Upper lobe of left lung (tissue), 6 donors: ENCODE measurements around the gene ANK3. TPM values are rescaled to one million over a fixed set of nuclear protein-coding genes. Genes with fewer than 3 reads are reported as not detected.

ENCODE experiments used
- ATAC-seq, 2 donors: fragments of 200-7000 bp; cut with Tn5 transposase; one replicate each; pipeline ENCODE4 v1.9.1; 2022; ENCODE audit warnings: mild to moderate bottlenecking in 2 of 2, moderate library complexity in 2 of 2; ENCODE audit not compliant: low FRiP score in 2 of 2
- DNase-seq, 2 donors: peaks; one replicate each; pipeline ENCODE4 v3.0.0-alpha.2; 2019 to 2020
- H3K27ac ChIP-seq, 4 donors: fragments of 200-600 bp; sonication (generic); one replicate each; pipeline ENCODE4 v1.5.1; 2016 to 2019
- H3K27me3 ChIP-seq, 4 donors: fragments of 200-600 bp; sonication (generic); one replicate each; pipeline ENCODE4 v1.5.1; 2017 to 2019
- H3K36me3 ChIP-seq, 4 donors: fragments of 200-600 bp; sonication (generic); one replicate each; pipeline ENCODE4 v1.5.1; 2016 to 2019
- H3K4me1 ChIP-seq, 4 donors: fragments of 200-600 bp; sonication (generic); one replicate each; pipeline ENCODE4 v1.5.1; 2018 to 2019
- H3K4me3 ChIP-seq, 4 donors: fragments of 200-600 bp; sonication (generic); one replicate each; pipeline ENCODE4 v1.5.1; 2017 to 2019; ENCODE audit warnings: mild to moderate bottlenecking in 2 of 4, moderate library complexity in 1 of 4
- H3K9me3 ChIP-seq, 4 donors: fragments of 200-600 bp; sonication (generic); one replicate each; pipeline ENCODE4 v1.5.1; 2018 to 2019
- EP300 ChIP-seq, 4 donors: sonication (generic); formaldehyde crosslinking; IDR thresholded peaks; one replicate each; pipeline ENCODE4 v1.5.1; 2017; ENCODE audit warnings: antibody characterized with exemption in 4 of 4, control low read depth in 2 of 4
- POLR2A ChIP-seq, 4 donors: fragments of 450-650 bp; IDR thresholded peaks; one replicate each; pipeline ENCODE4 v1.5.1; 2016 to 2017; ENCODE audit warnings: antibody characterized with exemption in 4 of 4, mild to moderate bottlenecking in 2 of 4
- POLR2AphosphoS5 ChIP-seq, 2 donors: sonication (generic); formaldehyde crosslinking; IDR thresholded peaks; one replicate each; pipeline ENCODE4 v1.5.1; 2017; ENCODE audit warnings: antibody characterized with exemption in 2 of 2
- WGBS, 2 donors: methylation state at CpG; one replicate each; pipeline ENCODE4 v1.1.5; 2017 to 2018; 5-methylcytosine and 5-hydroxymethylcytosine counted together
- total RNA-seq, 6 donors: library from RNA; depleted of rRNA in 4 of 6; stranded (reverse); fragments of >200 nt in 4 of 6; gene quantifications; one replicate each; pipeline versions ENCODE4 v1.1.0 to v1.2.1, GENCODE V29; 2016 to 2021
- TF ChIP-seq, protein P1 (sequence below), 6 experiments: fragments of 450-650 bp in 4 of 6; fragments of 200-600 bp in 2 of 6; sonication (generic) in 2 of 6; IDR thresholded peaks; one replicate each; pipeline ENCODE4 v1.5.1; 2016 to 2019; ENCODE audit warnings: antibody characterized with exemption in 6 of 6
- donor health status: DM: no; HTN: no; CAD: no; lungs with moderate emphysema.
- donor health status: DM: no; HTN: yes; CAD: no; lungs with severe emphysema.

The ANK3 gene
- total RNA-seq, 6 donors from 2014 or later = 43.9 to 193 (median 98.5) TPM

DNA sequence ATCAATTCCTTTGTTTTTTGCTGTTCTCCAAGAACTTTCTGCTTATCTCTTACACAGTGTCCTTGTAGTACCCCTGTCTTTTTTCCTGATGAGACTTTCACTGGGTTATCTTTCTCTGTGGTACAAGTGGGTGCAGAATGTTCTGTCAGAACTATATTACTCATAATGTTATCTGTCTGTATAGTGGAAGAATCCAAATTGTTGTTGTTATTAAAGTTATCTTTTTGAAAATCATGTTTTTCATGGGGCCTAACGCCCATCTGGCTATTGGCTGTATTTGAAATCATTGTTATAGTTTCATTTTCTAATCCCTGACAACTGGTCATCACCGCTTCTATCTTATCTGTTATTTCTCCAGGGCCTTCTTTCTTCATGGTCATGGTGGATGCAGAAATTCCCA is 320.4 kb downstream of the ANK3 start:
- Histone ChIP-seq H3K9me3 (no peaks in the 10 kb centered on the region), H3K4me1 (peaks cover 0 to 5% (median 0%) of the 10 kb centered on the region in 4 donors), H3K27me3 (no peaks in the 10 kb centered on the region), H3K4me3 (no peak overlapping the region), H3K27ac (no peak overlapping the region), H3K36me3 (no peaks in the 10 kb centered on the region)
- TF ChIP-seq POLR2A (IDR thresholded peaks at IDR 0.05) (no peak), EP300 (IDR thresholded peaks at IDR 0.05) (no peak), POLR2AphosphoS5 (IDR thresholded peaks at IDR 0.05) (no peak)
- TF ChIP-seq, protein P1, sequence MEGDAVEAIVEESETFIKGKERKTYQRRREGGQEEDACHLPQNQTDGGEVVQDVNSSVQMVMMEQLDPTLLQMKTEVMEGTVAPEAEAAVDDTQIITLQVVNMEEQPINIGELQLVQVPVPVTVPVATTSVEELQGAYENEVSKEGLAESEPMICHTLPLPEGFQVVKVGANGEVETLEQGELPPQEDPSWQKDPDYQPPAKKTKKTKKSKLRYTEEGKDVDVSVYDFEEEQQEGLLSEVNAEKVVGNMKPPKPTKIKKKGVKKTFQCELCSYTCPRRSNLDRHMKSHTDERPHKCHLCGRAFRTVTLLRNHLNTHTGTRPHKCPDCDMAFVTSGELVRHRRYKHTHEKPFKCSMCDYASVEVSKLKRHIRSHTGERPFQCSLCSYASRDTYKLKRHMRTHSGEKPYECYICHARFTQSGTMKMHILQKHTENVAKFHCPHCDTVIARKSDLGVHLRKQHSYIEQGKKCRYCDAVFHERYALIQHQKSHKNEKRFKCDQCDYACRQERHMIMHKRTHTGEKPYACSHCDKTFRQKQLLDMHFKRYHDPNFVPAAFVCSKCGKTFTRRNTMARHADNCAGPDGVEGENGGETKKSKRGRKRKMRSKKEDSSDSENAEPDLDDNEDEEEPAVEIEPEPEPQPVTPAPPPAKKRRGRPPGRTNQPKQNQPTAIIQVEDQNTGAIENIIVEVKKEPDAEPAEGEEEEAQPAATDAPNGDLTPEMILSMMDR (IDR thresholded peaks at IDR 0.05) = no peak
- WGBS, 2 donors = 87 to 93% methylated on average over 2 of the region's 2 CpGs
- no peak for DNase-seq
- no peak for ATAC-seq

DNA sequence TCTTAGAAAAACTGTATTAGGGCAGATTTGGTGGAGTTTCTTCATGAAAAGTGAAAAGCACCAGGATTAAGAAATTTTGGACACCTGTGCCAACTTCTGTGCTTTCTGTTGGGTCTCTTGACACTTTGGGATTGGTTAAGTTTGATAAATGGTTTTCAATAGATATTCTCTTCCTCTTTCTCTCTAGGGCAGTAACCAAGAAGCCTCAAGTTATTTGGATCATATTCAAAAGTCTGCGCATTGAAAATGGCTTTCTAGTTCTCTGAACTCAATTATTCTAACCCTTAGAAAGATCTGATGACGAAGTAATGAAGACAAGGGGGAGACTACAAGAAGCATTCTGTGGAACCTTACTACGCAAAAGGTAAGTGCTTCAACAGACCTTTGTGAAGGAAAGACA is 339.3 kb downstream of the ANK3 start:
- Histone ChIP-seq H3K27ac (no peak overlapping the region), H3K4me3 (no peak overlapping the region), H3K36me3 (no peaks in the 10 kb centered on the region), H3K27me3 (no peaks in the 10 kb centered on the region), H3K9me3 (no peaks in the 10 kb centered on the region), H3K4me1 (no peaks in the 10 kb centered on the region)
- DNase-seq = no peak
- no peak for ATAC-seq
- TF ChIP-seq POLR2AphosphoS5 (IDR thresholded peaks at IDR 0.05) (no peak), POLR2A (IDR thresholded peaks at IDR 0.05) (no peak), EP300 (IDR thresholded peaks at IDR 0.05) (no peak)
- TF ChIP-seq, protein P1 (IDR thresholded peaks at IDR 0.05) = no peak
- WGBS, 2 donors = 66 to 71% methylated on average over 3 of the region's 3 CpGs

DNA sequence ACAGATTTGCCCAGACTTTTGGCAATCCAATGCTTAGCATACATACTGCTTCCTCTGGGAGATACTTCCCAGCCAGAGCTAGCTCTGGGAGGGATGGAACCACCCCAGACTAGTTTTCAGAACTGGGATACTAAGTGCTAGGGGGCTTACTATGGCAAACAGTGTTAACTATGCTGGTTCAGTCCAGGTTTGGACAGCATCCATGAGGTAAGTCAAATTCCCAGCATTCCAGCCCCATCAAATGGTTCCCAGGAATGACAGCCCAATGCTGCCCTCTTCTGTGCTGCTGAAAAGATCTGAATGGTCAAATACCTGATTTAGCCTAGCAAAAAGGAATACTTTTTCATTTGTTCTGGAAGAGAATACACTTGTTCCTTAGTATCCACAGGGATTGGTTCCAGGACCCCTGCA is 341.6 kb downstream of the ANK3 start:
- Histone ChIP-seq H3K9me3 (no peaks in the 10 kb centered on the region), H3K27ac (no peak overlapping the region), H3K27me3 (no peaks in the 10 kb centered on the region), H3K4me1 (peaks cover 5 to 15% (median 8%) of the 10 kb centered on the region in 4 donors), H3K4me3 (no peak overlapping the region), H3K36me3 (no peaks in the 10 kb centered on the region)
- no peak for DNase-seq
- ATAC-seq = peak in 1 of 2 donors; percentile 34
- TF ChIP-seq, protein P1 (IDR thresholded peaks at IDR 0.05) = peak in 1 of 6 experiments; percentile 12
- TF ChIP-seq EP300 (IDR thresholded peaks at IDR 0.05) = no peak

DNA sequence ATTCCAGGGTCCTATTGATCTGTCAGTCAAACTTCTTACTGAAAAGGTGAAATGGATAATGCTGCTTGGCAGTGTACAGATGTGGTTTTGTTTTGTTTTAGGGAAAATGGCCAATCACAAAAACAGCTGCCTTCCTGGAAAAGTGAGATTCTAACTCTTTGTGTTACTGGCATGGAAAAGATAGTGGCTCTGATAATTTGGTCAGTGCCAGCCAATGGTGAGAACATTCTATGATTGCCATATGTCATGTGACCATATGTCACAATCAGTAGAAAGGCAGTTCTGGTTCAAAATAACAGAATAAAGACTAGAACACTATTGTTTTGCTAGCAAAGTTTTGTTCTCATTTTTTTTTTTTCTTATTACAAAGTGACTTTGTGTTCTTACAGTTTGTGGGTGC is 344.1 kb downstream of the ANK3 start:
- DNase-seq (no peak), ATAC-seq (no peak)
- H3K36me3 ChIP-seq = no peaks in the 10 kb centered on the region
- TF ChIP-seq POLR2AphosphoS5 (IDR thresholded peaks at IDR 0.05) (no peak), POLR2A (IDR thresholded peaks at IDR 0.05) (no peak), EP300 (IDR thresholded peaks at IDR 0.05) (no peak)
- TF ChIP-seq, protein P1 (IDR thresholded peaks at IDR 0.05) = no peak
- H3K4me3 ChIP-seq = no peak overlapping the region
- H3K27me3 ChIP-seq = no peaks in the 10 kb centered on the region
- peaks cover 8 to 30% (median 20%) of the 10 kb centered on the region in 4 donors for H3K4me1 ChIP-seq
- H3K9me3 ChIP-seq = no peaks in the 10 kb centered on the region
- H3K27ac ChIP-seq = no peak overlapping the region

DNA sequence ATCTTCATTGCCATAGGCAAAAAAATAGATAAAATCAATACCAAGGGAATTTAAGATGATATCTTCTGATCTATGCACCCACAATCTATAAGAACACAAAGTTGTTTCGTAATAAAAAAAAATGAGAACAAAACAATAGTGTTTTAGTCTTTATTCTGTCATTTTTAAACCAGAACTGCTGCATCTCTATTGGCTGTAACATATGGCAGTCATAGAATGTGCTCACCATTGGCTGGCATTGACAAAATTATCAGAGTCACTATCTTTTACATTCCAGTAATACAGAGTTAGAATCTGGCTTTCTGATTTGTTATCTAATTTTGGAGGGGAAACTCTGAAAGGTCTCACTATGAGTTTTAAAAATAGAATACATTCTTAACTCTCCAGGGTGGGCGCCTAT is 344.7 kb downstream of the ANK3 start:
- Histone ChIP-seq H3K36me3 (no peaks in the 10 kb centered on the region), H3K4me1 (peaks cover 8 to 30% (median 20%) of the 10 kb centered on the region in 4 donors), H3K27ac (no peak overlapping the region), H3K9me3 (no peaks in the 10 kb centered on the region), H3K27me3 (no peaks in the 10 kb centered on the region), H3K4me3 (no peak overlapping the region)
- WGBS, 2 donors = 84 to 93% methylated on average over 2 of the region's 2 CpGs
- DNase-seq = no peak
- no peak for ATAC-seq
- TF ChIP-seq POLR2A (IDR thresholded peaks at IDR 0.05) (no peak), POLR2AphosphoS5 (IDR thresholded peaks at IDR 0.05) (no peak), EP300 (IDR thresholded peaks at IDR 0.05) (no peak)
- TF ChIP-seq, protein P1 (IDR thresholded peaks at IDR 0.05) = no peak
